IMR-90 (cell line): ENCODE measurements around the gene ENO4.

ENCODE experiments used
- CTCF ChIP-seq: conservative IDR thresholded peaks from 2 replicates; pipeline ENCODE4 v1.5.1; 2012; ENCODE audit warnings: mild to moderate bottlenecking, low read depth, low read length, improper control_type of control experiment
- POLR2A ChIP-seq: IDR thresholded peaks from 2 replicates; pipeline ENCODE4 v1.6.1; 2012; ENCODE audit warnings: mild to moderate bottlenecking, low read depth, low read length
- RAD21 ChIP-seq: IDR thresholded peaks from 2 replicates; pipeline ENCODE4 v1.6.1; 2012; ENCODE audit warnings: low read length, improper control_type of control experiment

GRCh38 chr10:116919706-116920105 lies 70.4 kb downstream of the ENO4 start:
- TF ChIP-seq RAD21: no peak
- TF ChIP-seq CTCF: no peak
- no peak for TF ChIP-seq POLR2A
